ENCODE data around the gene MAPT. TPM values are rescaled to one million over a fixed set of nuclear protein-coding genes. Genes with fewer than 3 reads are reported as not detected.

The MAPT gene
- total and polyA plus RNA-seq, 2 of the 13 experiments (the other 11 are each of a cell fraction or from before 2014, with no cell fraction given) = 2.1 to 2.8 TPM

DNA sequence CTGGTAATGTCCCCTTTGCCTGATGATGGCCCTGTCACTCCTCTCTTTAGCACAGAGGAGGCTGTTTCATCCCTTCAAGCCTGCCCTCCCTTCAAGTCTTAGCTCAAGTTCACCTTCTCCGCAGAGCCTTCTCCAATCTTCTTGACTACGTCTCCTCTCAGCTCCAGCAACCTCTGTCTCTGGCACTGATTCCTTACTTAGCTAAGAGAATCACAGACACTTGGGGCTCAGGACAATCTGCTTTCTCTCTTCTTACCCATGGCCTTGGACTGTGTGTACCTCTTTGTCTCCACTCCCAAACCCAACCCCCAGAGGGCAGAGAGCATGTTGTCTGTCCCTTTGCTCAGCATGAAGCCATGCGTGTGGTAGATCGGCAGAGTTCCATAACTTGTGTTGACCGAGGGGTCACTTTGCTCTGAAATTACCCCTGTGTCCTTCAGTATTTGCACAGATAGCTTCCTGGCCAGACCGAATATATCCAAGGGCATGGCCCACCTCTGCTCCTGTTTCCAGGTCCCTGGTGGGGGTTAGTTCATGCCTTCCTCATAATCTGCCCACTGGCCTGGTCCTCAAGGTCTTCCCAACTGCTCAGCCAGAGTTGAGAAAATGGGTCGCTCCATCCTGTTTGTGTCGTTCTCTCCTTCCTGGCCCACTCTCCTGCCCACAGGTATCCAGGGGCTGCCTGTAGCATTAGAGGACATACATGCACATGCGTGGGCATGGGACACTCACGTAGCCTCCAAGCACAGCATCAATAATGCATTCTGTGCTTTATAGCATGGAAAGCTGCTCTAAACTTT, 41.6 kb downstream of the MAPT start (continued):
- TF ChIP-seq, protein P1, sequence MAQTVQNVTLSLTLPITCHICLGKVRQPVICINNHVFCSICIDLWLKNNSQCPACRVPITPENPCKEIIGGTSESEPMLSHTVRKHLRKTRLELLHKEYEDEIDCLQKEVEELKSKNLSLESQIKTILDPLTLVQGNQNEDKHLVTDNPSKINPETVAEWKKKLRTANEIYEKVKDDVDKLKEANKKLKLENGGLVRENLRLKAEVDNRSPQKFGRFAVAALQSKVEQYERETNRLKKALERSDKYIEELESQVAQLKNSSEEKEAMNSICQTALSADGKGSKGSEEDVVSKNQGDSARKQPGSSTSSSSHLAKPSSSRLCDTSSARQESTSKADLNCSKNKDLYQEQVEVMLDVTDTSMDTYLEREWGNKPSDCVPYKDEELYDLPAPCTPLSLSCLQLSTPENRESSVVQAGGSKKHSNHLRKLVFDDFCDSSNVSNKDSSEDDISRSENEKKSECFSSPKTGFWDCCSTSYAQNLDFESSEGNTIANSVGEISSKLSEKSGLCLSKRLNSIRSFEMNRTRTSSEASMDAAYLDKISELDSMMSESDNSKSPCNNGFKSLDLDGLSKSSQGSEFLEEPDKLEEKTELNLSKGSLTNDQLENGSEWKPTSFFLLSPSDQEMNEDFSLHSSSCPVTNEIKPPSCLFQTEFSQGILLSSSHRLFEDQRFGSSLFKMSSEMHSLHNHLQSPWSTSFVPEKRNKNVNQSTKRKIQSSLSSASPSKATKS (CRISPR knock-in tag; IDR thresholded peaks at IDR 0.05) = no peak
- TF ChIP-seq MED13 (CRISPR knock-in tag; IDR thresholded peaks at IDR 0.05) = peak; percentile 94
- no peak for TF ChIP-seq TEAD2 (CRISPR knock-in tag; IDR thresholded peaks at IDR 0.05)
- TF ChIP-seq ZNF232 (CRISPR knock-in tag; IDR thresholded peaks at IDR 0.05; ENCODE audit: borderline replicate concordance) = peak; percentile 81; the same call in 1 of the 2 replicates
- TF ChIP-seq, protein P2, sequence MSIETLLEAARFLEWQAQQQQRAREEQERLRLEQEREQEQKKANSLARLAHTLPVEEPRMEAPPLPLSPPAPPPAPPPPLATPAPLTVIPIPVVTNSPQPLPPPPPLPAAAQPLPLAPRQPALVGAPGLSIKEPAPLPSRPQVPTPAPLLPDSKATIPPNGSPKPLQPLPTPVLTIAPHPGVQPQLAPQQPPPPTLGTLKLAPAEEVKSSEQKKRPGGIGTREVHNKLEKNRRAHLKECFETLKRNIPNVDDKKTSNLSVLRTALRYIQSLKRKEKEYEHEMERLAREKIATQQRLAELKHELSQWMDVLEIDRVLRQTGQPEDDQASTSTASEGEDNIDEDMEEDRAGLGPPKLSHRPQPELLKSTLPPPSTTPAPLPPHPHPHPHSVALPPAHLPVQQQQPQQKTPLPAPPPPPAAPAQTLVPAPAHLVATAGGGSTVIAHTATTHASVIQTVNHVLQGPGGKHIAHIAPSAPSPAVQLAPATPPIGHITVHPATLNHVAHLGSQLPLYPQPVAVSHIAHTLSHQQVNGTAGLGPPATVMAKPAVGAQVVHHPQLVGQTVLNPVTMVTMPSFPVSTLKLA (IDR thresholded peaks at IDR 0.05) = peak; percentile 59
- TF ChIP-seq, protein P3, sequence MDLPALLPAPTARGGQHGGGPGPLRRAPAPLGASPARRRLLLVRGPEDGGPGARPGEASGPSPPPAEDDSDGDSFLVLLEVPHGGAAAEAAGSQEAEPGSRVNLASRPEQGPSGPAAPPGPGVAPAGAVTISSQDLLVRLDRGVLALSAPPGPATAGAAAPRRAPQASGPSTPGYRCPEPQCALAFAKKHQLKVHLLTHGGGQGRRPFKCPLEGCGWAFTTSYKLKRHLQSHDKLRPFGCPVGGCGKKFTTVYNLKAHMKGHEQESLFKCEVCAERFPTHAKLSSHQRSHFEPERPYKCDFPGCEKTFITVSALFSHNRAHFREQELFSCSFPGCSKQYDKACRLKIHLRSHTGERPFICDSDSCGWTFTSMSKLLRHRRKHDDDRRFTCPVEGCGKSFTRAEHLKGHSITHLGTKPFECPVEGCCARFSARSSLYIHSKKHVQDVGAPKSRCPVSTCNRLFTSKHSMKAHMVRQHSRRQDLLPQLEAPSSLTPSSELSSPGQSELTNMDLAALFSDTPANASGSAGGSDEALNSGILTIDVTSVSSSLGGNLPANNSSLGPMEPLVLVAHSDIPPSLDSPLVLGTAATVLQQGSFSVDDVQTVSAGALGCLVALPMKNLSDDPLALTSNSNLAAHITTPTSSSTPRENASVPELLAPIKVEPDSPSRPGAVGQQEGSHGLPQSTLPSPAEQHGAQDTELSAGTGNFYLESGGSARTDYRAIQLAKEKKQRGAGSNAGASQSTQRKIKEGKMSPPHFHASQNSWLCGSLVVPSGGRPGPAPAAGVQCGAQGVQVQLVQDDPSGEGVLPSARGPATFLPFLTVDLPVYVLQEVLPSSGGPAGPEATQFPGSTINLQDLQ (CRISPR knock-in tag; IDR thresholded peaks at IDR 0.05) = no peak
- TF ChIP-seq, protein P4, sequence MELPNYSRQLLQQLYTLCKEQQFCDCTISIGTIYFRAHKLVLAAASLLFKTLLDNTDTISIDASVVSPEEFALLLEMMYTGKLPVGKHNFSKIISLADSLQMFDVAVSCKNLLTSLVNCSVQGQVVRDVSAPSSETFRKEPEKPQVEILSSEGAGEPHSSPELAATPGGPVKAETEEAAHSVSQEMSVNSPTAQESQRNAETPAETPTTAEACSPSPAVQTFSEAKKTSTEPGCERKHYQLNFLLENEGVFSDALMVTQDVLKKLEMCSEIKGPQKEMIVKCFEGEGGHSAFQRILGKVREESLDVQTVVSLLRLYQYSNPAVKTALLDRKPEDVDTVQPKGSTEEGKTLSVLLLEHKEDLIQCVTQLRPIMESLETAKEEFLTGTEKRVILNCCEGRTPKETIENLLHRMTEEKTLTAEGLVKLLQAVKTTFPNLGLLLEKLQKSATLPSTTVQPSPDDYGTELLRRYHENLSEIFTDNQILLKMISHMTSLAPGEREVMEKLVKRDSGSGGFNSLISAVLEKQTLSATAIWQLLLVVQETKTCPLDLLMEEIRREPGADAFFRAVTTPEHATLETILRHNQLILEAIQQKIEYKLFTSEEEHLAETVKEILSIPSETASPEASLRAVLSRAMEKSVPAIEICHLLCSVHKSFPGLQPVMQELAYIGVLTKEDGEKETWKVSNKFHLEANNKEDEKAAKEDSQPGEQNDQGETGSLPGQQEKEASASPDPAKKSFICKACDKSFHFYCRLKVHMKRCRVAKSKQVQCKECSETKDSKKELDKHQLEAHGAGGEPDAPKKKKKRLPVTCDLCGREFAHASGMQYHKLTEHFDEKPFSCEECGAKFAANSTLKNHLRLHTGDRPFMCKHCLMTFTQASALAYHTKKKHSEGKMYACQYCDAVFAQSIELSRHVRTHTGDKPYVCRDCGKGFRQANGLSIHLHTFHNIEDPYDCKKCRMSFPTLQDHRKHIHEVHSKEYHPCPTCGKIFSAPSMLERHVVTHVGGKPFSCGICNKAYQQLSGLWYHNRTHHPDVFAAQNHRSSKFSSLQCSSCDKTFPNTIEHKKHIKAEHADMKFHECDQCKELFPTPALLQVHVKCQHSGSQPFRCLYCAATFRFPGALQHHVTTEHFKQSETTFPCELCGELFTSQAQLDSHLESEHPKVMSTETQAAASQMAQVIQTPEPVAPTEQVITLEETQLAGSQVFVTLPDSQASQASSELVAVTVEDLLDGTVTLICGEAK (IDR thresholded peaks at IDR 0.05) = no peak
- TF ChIP-seq, protein P4 (CRISPR knock-in tag; IDR thresholded peaks at IDR 0.05) = peak; percentile 62; the same call in 1 of the 2 replicates
- TF ChIP-seq, protein P5, sequence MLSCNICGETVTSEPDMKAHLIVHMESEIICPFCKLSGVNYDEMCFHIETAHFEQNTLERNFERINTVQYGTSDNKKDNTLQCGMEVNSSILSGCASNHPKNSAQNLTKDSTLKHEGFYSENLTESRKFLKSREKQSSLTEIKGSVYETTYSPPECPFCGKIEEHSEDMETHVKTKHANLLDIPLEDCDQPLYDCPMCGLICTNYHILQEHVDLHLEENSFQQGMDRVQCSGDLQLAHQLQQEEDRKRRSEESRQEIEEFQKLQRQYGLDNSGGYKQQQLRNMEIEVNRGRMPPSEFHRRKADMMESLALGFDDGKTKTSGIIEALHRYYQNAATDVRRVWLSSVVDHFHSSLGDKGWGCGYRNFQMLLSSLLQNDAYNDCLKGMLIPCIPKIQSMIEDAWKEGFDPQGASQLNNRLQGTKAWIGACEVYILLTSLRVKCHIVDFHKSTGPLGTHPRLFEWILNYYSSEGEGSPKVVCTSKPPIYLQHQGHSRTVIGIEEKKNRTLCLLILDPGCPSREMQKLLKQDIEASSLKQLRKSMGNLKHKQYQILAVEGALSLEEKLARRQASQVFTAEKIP (CRISPR knock-in tag; IDR thresholded peaks at IDR 0.05; ENCODE audit: borderline replicate concordance) = no peak
- peak; percentile 57; the same call in 1 of the 2 replicates for TF ChIP-seq ZNF549 (CRISPR knock-in tag; IDR thresholded peaks at IDR 0.05)

Measured in HepG2 (cell line).